K562 (cell line): ENCODE data around the gene SMIM29. TPM values are rescaled to one million over a fixed set of nuclear protein-coding genes. Genes with fewer than 3 reads are reported as not detected.

Source experiments
- ATF2 ChIP-seq: sonication (generic); formaldehyde crosslinking; IDR thresholded peaks from 2 replicates; pipeline ENCODE4 v1.8.1; 2022; ENCODE audit warnings: missing genetic modification reagents
- BHLHE40 ChIP-seq: IDR thresholded peaks from 2 replicates; pipeline ENCODE4 v1.6.1; 2011; ENCODE audit warnings: low read length, improper control_type of control experiment
- CBFB ChIP-seq: sonication (generic); formaldehyde crosslinking; IDR thresholded peaks from 2 replicates; pipeline ENCODE4 v1.4.0; 2020; ENCODE audit warnings: mild to moderate bottlenecking, missing genetic modification reagents
- CCNT2 ChIP-seq: IDR thresholded peaks from 2 replicates; pipeline ENCODE4 v1.6.1; 2011; ENCODE audit warnings: borderline replicate concordance, low read depth, mild to moderate bottlenecking, moderate library complexity, mixed read lengths, low read length; ENCODE audit not compliant: insufficient read length; ENCODE audit errors: extremely low read depth
- COPS2 ChIP-seq: fragments of 450-650 bp; conservative IDR thresholded peaks from 2 replicates; pipeline ENCODE4 v1.6.1; 2016; ENCODE audit warnings: mild to moderate bottlenecking, moderate library complexity
- ELK1 ChIP-seq: sonication (generic); formaldehyde crosslinking; IDR thresholded peaks from 2 replicates; pipeline ENCODE4 v1.8.1; 2022; ENCODE audit warnings: missing genetic modification reagents
- EP300 ChIP-seq: IDR thresholded peaks from 2 replicates; pipeline ENCODE4 v1.6.1; 2012; ENCODE audit warnings: low read length, improper control_type of control experiment
- ETV1 ChIP-seq: fragments of 450-650 bp; conservative IDR thresholded peaks from 2 replicates; pipeline ENCODE4 v1.6.1; 2016; ENCODE audit warnings: missing genetic modification characterization, control low read depth, low read depth, missing compliant biosample characterization
- FOXP1 ChIP-seq: sonication (generic); formaldehyde crosslinking; IDR thresholded peaks from 2 replicates; pipeline ENCODE4 v1.8.0; 2022; ENCODE audit warnings: mild to moderate bottlenecking, missing genetic modification reagents
- GATAD2A ChIP-seq: fragments of 450-650 bp; IDR thresholded peaks from 2 replicates; pipeline ENCODE4 v1.6.1; 2017
- KLF10 ChIP-seq: fragments of 250-450 bp; sonication (Bioruptor Pico); IDR thresholded peaks from 2 replicates; pipeline ENCODE4 v1.6.1; 2021; ENCODE audit warnings: matching md5 sums
- NFYB ChIP-seq: IDR thresholded peaks from 2 replicates; pipeline ENCODE4 v1.6.1; 2011; ENCODE audit warnings: mild to moderate bottlenecking, moderate library complexity; ENCODE audit not compliant: insufficient read length; ENCODE audit errors: extremely low read depth
- PHB ChIP-seq: fragments of 250-450 bp; sonication (Bioruptor Pico); IDR thresholded peaks from 2 replicates; pipeline ENCODE4 v1.5.0; 2021
- RBFOX2 ChIP-seq: fragments of 200-400 bp; formaldehyde crosslinking; IDR thresholded peaks from 2 replicates; pipeline ENCODE4 v1.6.1; 2017; ENCODE audit warnings: low read depth, mild to moderate bottlenecking, low read length, moderate library complexity
- SIN3B ChIP-seq: fragments of 450-650 bp; IDR thresholded peaks from 2 replicates; pipeline ENCODE4 v1.6.1; 2017; ENCODE audit warnings: low read depth, mild to moderate bottlenecking, moderate library complexity
- STAT5B ChIP-seq: fragments of 250-450 bp; sonication (Bioruptor Pico); IDR thresholded peaks from 2 replicates; pipeline ENCODE4 v1.8.0; 2021; ENCODE audit warnings: mild to moderate bottlenecking, inconsistent platforms
- STAT6 ChIP-seq: sonication (generic); formaldehyde crosslinking; IDR thresholded peaks from 2 replicates; pipeline ENCODE4 v1.8.1; 2023; ENCODE audit warnings: mild to moderate bottlenecking, missing genetic modification reagents
- TFE3 ChIP-seq: fragments of 450-650 bp; formaldehyde crosslinking; IDR thresholded peaks from 2 replicates; pipeline ENCODE4 v1.4.0; 2020; ENCODE audit warnings: mild to moderate bottlenecking, mixed read lengths
- THAP7 ChIP-seq: fragments of 250-450 bp; sonication (Bioruptor Pico); IDR thresholded peaks from 2 replicates; pipeline ENCODE4 v1.5.0; 2021
- ZNF239 ChIP-seq: fragments of 250-450 bp; sonication (Bioruptor Pico); IDR thresholded peaks from 2 replicates; pipeline ENCODE4 v1.4.0; 2020; ENCODE audit warnings: mild to moderate bottlenecking
- ZNF75A ChIP-seq: fragments of 450-650 bp; formaldehyde crosslinking; IDR thresholded peaks from 2 replicates; pipeline ENCODE4 v1.4.0; 2020; ENCODE audit warnings: mild to moderate bottlenecking
- ZNF77 ChIP-seq: fragments of 250-450 bp; sonication (Bioruptor Pico); IDR thresholded peaks from 2 replicates; pipeline ENCODE4 v1.5.0; 2020
- polyA plus RNA-seq, 8 experiments: library from polyadenylated mRNA; depleted of rRNA in 4 of 8; stranded (reverse) in 5 of 8; unstranded in 3 of 8; fragments of >200 nt; fragmentation: Nextera tagmentation in 2 of 8; fragmentation: Illumina TruSeq in 1 of 8; extraction: Ambion mirVana in 2 of 8; extraction: Trizol in 1 of 8; gene quantifications; 2 replicates each; pipeline versions ENCODE4 v1.2.1 to v1.2.3, GENCODE V29; 2011 to 2014; ENCODE audit warnings: inconsistent platforms in 1 of 8, missing spikeins in 1 of 8
- total RNA-seq, 7 experiments: library from RNA; depleted of rRNA in 6 of 7; stranded (reverse); fragments of >200 nt in 6 of 7; fragmentation: Illumina TruSeq in 2 of 7; extraction: Trizol in 2 of 7; gene quantifications; 2 replicates each; pipeline versions ENCODE4 v1.2.1 to v1.2.3, GENCODE V29; 2011 to 2021; ENCODE audit warnings: low replicate concordance in 1 of 7

The SMIM29 gene
- total and polyA plus RNA-seq, 9 of the 15 experiments (the other 6 are each of a cell fraction or from before 2014, with no cell fraction given): 6.5 to 36.7 (median 20.9) TPM

GRCh38 chr6:34248727-34249468 lies at the start of gene SMIM29 (continued):
- TF ChIP-seq ELK1 (CRISPR knock-in tag) (no peak), CBFB (CRISPR knock-in tag) (no peak), ZNF239 (CRISPR knock-in tag) (no peak), STAT6 (CRISPR knock-in tag) (no peak), ZNF77 (CRISPR knock-in tag) (no peak), KLF10 (CRISPR knock-in tag) (no peak), SIN3B (peak; percentile 35; the same call in 1 of the 2 replicates), ZNF75A (no peak), ETV1 (tag) (peak; percentile 29; the same call in 1 of the 2 replicates), STAT5B (CRISPR knock-in tag) (no peak), FOXP1 (CRISPR knock-in tag) (0 out of 2 replicates have a peak, but pooled peaks have one; percentile 12), CCNT2 (peak; percentile 92), COPS2 (no peak), NFYB (peak; percentile 65), GATAD2A (0 out of 2 replicates have a peak, but pooled peaks have one; percentile 66), EP300 (peak; percentile 54; the same call in 1 of the 2 replicates), ATF2 (no peak), PHB (0 out of 2 replicates have a peak, but pooled peaks have one; percentile 87), BHLHE40 (peak; percentile 83), TFE3 (CRISPR knock-in tag) (peak; percentile 76), RBFOX2 (peak; percentile 90), THAP7 (CRISPR knock-in tag) (no peak)
